H1 (cell line): ENCODE results near the gene TESMIN. TPM values are rescaled to one million over a fixed set of nuclear protein-coding genes. Genes with fewer than 3 reads are reported as not detected.

Experiments used
- BCL11A ChIP-seq, 2 experiments: IDR thresholded peaks; one replicate each; pipeline ENCODE4 v1.6.1; 2011; ENCODE audit warnings: low read depth in 2 of 2, low read length in 2 of 2, mild to moderate bottlenecking in 2 of 2
- EGR1 ChIP-seq: IDR thresholded peaks from 2 replicates; pipeline ENCODE4 v1.6.1; 2011; ENCODE audit warnings: low read depth, low read length, borderline replicate concordance
- NRF1 ChIP-seq: IDR thresholded peaks from 2 replicates; pipeline ENCODE4 v1.6.1; 2011; ENCODE audit warnings: mild to moderate bottlenecking, low read depth, low read length, improper control_type of control experiment
- SP1 ChIP-seq: IDR thresholded peaks from 2 replicates; pipeline ENCODE4 v1.6.1; 2011; ENCODE audit warnings: low read depth, low read length
- TAF7 ChIP-seq: optimal IDR thresholded peaks from 2 replicates; pipeline ENCODE3; 2011; ENCODE audit warnings: low read depth, mild to moderate bottlenecking, inconsistent platforms, low read length, moderate library complexity, borderline replicate concordance
- polyA plus RNA-seq, 7 experiments: library from polyadenylated mRNA; depleted of rRNA in 3 of 7; stranded (reverse) in 5 of 7; unstranded in 2 of 7; fragments of >200 nt in 5 of 7; fragments of 200-250 nt in 2 of 7; gene quantifications; 1 replicate in 5 of 7; 2 replicates in 1 of 7; 4 replicates in 1 of 7; pipeline versions ENCODE4 v1.2.1 to v1.2.3, GENCODE V29; 2011 to 2013; ENCODE audit warnings: missing spikeins in 2 of 7, mixed read lengths in 2 of 7
- total RNA-seq: library from RNA; stranded (reverse); fragmentation: NEBNext Ultra II Directional; extraction: Animal tissue kit (Norgen Biotek cat#: 25700); gene quantifications from 2 replicates; pipeline ENCODE4 v1.2.1, GENCODE V29; 2021
- TF ChIP-seq, protein P1 (sequence below): IDR thresholded peaks from 2 replicates; pipeline ENCODE4 v1.6.1; 2012; ENCODE audit warnings: inconsistent platforms

TESMIN gene
- total and polyA plus RNA-seq, 2 of the 8 experiments (the other 6 are each of a cell fraction or from before 2014, with no cell fraction given), result 22.6 to 61.1 TPM

- TF ChIP-seq SP1, result no peak
- TF ChIP-seq, protein P1, sequence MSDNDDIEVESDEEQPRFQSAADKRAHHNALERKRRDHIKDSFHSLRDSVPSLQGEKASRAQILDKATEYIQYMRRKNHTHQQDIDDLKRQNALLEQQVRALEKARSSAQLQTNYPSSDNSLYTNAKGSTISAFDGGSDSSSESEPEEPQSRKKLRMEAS, result no peak
- TF ChIP-seq EGR1, result no peak
- no peak for TF ChIP-seq TAF7
- TF ChIP-seq NRF1, result no peak
- no peak for TF ChIP-seq BCL11A (IDR thresholded peaks at IDR 0.05; ENCODE audit: low read depth in 2 of 2, low read length in 2 of 2)
Observed at GRCh38 chr11:68775951-68776388, 24.6 kb upstream of the TESMIN start (continued).
